Esophagus muscularis mucosa (tissue), 4 donors: Measurements from ENCODE around the gene GGT5.

ENCODE experiments used
- CTCF ChIP-seq, 3 experiments: fragments of 200-600 bp in 2 of 3; fragments of 450-650 bp in 1 of 3; sonication (generic) in 2 of 3; IDR thresholded peaks; one replicate each; pipeline ENCODE4 v1.5.1; 2017 to 2019; ENCODE audit warnings: antibody characterized with exemption in 3 of 3, mild to moderate bottlenecking in 2 of 3, moderate library complexity in 1 of 3
- EP300 ChIP-seq: sonication (generic); formaldehyde crosslinking; IDR thresholded peaks from one replicate; pipeline ENCODE4 v1.6.1; 2017; ENCODE audit warnings: antibody characterized with exemption
- POLR2A ChIP-seq: fragments of 450-650 bp; IDR thresholded peaks from one replicate; pipeline ENCODE4 v1.6.1; 2017; ENCODE audit warnings: antibody characterized with exemption, moderate library complexity, mild to moderate bottlenecking, low read depth
- POLR2AphosphoS5 ChIP-seq, 2 donors: sonication (generic); formaldehyde crosslinking; IDR thresholded peaks; one replicate each; pipeline ENCODE4 v1.6.1; 2017; ENCODE audit warnings: antibody characterized with exemption in 2 of 2

GRCh38 chr22:24291515-24292201 is 46.8 kb upstream of the GGT5 start:
- TF ChIP-seq CTCF (IDR thresholded peaks at IDR 0.05) (no peak), POLR2A (no peak), EP300 (no peak), POLR2AphosphoS5 (IDR thresholded peaks at IDR 0.05) (no peak)
